ENCODE results near the gene BCL7A. TPM values are rescaled to one million over a fixed set of nuclear protein-coding genes. Genes with fewer than 3 reads are reported as not detected.
A peak's percentile ranks its signal among the peaks of the same experiment; 100 is the strongest.

Gene BCL7A
- total and polyA plus RNA-seq, 9 of the 15 experiments (the other 6 are each of a cell fraction or from before 2014, with no cell fraction given): 0.25 to 21.9 (median 14.9) TPM

DNA sequence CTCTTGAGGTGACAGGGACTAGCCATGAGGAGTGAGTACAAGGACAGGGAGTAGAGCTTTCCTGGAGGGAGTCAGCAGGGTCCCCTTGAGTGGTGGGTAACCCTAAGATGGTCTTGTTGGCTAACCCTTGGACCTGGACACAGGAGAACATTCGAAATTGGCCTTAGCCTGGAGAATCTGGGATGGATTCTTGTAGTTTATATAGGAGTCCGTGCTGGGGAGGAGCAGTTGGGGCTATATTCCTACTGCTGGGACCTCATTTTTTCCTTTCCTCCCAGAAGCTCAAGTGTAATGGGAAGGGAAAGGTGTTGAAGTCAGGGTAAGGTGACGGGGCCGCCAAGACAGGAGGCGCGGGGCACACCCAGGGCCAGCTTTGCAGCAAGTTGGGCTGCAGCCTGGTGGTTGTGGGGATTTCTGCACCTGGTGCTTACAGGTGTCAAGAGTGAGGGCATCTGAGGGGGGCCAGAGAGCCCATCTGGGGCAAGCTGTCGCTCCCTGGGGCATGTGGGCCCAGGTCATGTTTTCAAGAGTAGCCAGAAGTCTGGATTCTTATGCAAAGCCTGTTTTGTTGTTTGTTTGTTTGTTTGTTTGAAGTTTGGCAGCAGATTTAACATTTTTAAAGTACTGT lies 5.1 kb downstream of the BCL7A start:
- ChIA-PET CTCF (ENCODE audit: low intra/inter-chr PET ratio) (no interaction called here), POLR2A (interaction anchor here (0.5 to 2.0 kb wide), 8 partner anchors 8 to 1009 kb away, joined by 3 to 5 read pairs (median 4); no protein-coding TSS in a partner anchor)
- FAIRE-seq: no peak
- no peak overlapping the region for H3K4me3 ChIP-seq
- H3K4me2 ChIP-seq (ENCODE audit: insufficient read depth, low read length): no peak overlapping the region
- no peak for ATAC-seq
- intact Hi-C loops (cut with micrococcal nuclease): no loop called here
- BruUV-seq (replicated peaks): no TSS peak
- H3K79me2 ChIP-seq (ENCODE audit: control insufficient read depth, insufficient read depth, low read length): peaks cover 87% of the 10 kb centered on the region
- 81% methylated on average over 7 of the region's 7 CpGs for WGBS (ENCODE audit: insufficient coverage, low coverage, missing lambda C conversion rate)
- H3K9me1 ChIP-seq (ENCODE audit: control insufficient read depth, insufficient read depth, low read length): peaks cover 8% of the 10 kb centered on the region
- no peaks in the 10 kb centered on the region for H3K9me3 ChIP-seq (replicated peaks; ENCODE audit: control insufficient read depth, insufficient read depth, low read depth, low read length)
- H3K27ac ChIP-seq (ENCODE audit: extremely low read depth, low read depth, low read length): no peak overlapping the region; the same call in 2 of the 3 replicates
- in situ Hi-C loops (cut with MboI): no loop called here
- H3K4me1 ChIP-seq (replicated peaks in 1 of 2; ENCODE audit: control insufficient read depth in 2 of 2, insufficient read depth in 2 of 2, low read length in 2 of 2): peaks cover 13 to 60% of the 10 kb centered on the region in 2 experiments
- peak overlapping the region in 1 of 2 experiments; percentile 28; a peak in 1 of 4 replicates for H3K9ac ChIP-seq (ENCODE audit: insufficient read depth in 1 of 2, low read depth in 2 of 2, low read length in 2 of 2)
- H3K27me3 ChIP-seq (ENCODE audit: control insufficient read depth in 2 of 2, insufficient read depth in 2 of 2, low read length in 2 of 2): no peaks in the 10 kb centered on the region
- no peak for DNase-seq (ENCODE audit: extremely low read depth in 1 of 4, low spot score in 3 of 4)
- H4K20me1 ChIP-seq (replicated peaks; ENCODE audit: control insufficient read depth, insufficient read depth, low read length): peaks cover 9% of the 10 kb centered on the region; the same call in 1 of the 2 replicates
- peaks cover 2% of the 10 kb centered on the region; the same call in 1 of the 3 replicates for H3K36me3 ChIP-seq (ENCODE audit: control insufficient read depth, insufficient read depth, low read length)
- no peak overlapping the region for H2AFZ ChIP-seq (ENCODE audit: low read depth, low read length)
- TF ChIP-seq E2F3 (CRISPR knock-in tag; IDR thresholded peaks at IDR 0.05) (no peak), TCF7 (IDR thresholded peaks at IDR 0.05; ENCODE audit: borderline replicate concordance) (no peak), SMARCA5 (IDR thresholded peaks at IDR 0.05) (no peak), TAF15 (IDR thresholded peaks at IDR 0.05; ENCODE audit: low read depth, low read length) (no peak), CBX1 (IDR thresholded peaks at IDR 0.05; ENCODE audit: low read depth) (no peak), ZC3H11A (IDR thresholded peaks at IDR 0.05; ENCODE audit: low read depth, low read length) (no peak), NELFE (IDR thresholded peaks at IDR 0.05; ENCODE audit: insufficient read depth, insufficient read length) (no peak), ZNF3 (CRISPR knock-in tag; IDR thresholded peaks at IDR 0.05) (no peak), CAMTA2 (CRISPR knock-in tag; conservative IDR thresholded peaks at IDR 0.05) (no peak), LARP7 (IDR thresholded peaks at IDR 0.05) (no peak), MEIS2 (IDR thresholded peaks at IDR 0.05; ENCODE audit: partially characterized antibody) (no peak), ZNF583 (CRISPR knock-in tag; IDR thresholded peaks at IDR 0.05) (no peak)
- TF ChIP-seq, protein P1, sequence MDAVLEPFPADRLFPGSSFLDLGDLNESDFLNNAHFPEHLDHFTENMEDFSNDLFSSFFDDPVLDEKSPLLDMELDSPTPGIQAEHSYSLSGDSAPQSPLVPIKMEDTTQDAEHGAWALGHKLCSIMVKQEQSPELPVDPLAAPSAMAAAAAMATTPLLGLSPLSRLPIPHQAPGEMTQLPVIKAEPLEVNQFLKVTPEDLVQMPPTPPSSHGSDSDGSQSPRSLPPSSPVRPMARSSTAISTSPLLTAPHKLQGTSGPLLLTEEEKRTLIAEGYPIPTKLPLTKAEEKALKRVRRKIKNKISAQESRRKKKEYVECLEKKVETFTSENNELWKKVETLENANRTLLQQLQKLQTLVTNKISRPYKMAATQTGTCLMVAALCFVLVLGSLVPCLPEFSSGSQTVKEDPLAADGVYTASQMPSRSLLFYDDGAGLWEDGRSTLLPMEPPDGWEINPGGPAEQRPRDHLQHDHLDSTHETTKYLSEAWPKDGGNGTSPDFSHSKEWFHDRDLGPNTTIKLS (IDR thresholded peaks at IDR 0.05; ENCODE audit: borderline replicate concordance, low read depth): no peak
- TF ChIP-seq, protein P2, sequence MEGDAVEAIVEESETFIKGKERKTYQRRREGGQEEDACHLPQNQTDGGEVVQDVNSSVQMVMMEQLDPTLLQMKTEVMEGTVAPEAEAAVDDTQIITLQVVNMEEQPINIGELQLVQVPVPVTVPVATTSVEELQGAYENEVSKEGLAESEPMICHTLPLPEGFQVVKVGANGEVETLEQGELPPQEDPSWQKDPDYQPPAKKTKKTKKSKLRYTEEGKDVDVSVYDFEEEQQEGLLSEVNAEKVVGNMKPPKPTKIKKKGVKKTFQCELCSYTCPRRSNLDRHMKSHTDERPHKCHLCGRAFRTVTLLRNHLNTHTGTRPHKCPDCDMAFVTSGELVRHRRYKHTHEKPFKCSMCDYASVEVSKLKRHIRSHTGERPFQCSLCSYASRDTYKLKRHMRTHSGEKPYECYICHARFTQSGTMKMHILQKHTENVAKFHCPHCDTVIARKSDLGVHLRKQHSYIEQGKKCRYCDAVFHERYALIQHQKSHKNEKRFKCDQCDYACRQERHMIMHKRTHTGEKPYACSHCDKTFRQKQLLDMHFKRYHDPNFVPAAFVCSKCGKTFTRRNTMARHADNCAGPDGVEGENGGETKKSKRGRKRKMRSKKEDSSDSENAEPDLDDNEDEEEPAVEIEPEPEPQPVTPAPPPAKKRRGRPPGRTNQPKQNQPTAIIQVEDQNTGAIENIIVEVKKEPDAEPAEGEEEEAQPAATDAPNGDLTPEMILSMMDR (IDR thresholded peaks at IDR 0.05 in 2 of 3, conservative IDR thresholded peaks at IDR 0.05 in 1 of 3; ENCODE audit: insufficient read depth in 2 of 3, low read depth in 1 of 3, low read length in 3 of 3): peak in 1 of 3 experiments; percentile 8; a peak in 1 of 6 replicates
- TF ChIP-seq, protein P3, sequence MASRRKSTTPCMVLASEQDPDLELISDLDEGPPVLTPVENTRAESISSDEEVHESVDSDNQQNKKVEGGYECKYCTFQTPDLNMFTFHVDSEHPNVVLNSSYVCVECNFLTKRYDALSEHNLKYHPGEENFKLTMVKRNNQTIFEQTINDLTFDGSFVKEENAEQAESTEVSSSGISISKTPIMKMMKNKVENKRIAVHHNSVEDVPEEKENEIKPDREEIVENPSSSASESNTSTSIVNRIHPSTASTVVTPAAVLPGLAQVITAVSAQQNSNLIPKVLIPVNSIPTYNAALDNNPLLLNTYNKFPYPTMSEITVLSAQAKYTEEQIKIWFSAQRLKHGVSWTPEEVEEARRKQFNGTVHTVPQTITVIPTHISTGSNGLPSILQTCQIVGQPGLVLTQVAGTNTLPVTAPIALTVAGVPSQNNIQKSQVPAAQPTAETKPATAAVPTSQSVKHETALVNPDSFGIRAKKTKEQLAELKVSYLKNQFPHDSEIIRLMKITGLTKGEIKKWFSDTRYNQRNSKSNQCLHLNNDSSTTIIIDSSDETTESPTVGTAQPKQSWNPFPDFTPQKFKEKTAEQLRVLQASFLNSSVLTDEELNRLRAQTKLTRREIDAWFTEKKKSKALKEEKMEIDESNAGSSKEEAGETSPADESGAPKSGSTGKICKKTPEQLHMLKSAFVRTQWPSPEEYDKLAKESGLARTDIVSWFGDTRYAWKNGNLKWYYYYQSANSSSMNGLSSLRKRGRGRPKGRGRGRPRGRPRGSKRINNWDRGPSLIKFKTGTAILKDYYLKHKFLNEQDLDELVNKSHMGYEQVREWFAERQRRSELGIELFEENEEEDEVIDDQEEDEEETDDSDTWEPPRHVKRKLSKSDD (conservative IDR thresholded peaks at IDR 0.05; ENCODE audit: low read length): no peak
